DND-41 (cell line): ENCODE data around the gene SLC1A3.

Experiments
- EZH2 ChIP-seq: IDR thresholded peaks from 3 replicates; pipeline ENCODE4 v1.6.1; 2012; ENCODE audit warnings: borderline replicate concordance, low read depth, mild to moderate bottlenecking, moderate library complexity, low read length, inconsistent platforms; ENCODE audit not compliant: severe bottlenecking
- TF ChIP-seq, protein P1 (sequence below): IDR thresholded peaks from 2 replicates; pipeline ENCODE4 v1.5.1; 2012; ENCODE audit warnings: borderline replicate concordance, low read length, moderate library complexity, mild to moderate bottlenecking; ENCODE audit not compliant: poor library complexity, severe bottlenecking; ENCODE audit errors: extremely low read depth

DNA sequence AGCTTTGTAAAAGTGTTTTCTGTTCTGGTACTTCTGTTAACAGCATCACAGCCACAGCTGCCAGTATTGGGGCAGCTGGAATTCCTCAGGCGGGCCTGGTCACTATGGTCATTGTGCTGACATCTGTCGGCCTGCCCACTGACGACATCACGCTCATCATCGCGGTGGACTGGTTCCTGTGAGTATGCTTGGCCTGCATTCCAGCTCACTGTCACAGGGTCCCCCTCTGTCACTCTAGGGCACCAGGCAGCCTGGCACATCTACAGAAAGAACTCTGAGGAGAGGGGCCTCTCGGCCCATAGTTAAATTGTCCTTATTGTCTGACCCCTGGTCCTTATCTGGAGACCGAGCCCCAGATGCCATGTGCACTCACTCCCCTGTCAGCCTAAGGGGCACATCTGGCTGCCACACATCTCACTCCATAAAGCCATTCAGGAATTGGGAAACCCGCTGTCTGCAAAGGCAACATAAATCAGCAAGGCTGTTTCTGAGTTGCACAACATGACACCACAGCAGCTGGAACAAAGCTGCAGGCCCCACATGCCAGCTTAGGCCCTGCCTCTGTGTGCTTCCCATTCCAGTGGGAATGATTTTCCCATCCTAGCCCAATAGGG is 77.5 kb downstream of the SLC1A3 start:
- TF ChIP-seq, protein P1, sequence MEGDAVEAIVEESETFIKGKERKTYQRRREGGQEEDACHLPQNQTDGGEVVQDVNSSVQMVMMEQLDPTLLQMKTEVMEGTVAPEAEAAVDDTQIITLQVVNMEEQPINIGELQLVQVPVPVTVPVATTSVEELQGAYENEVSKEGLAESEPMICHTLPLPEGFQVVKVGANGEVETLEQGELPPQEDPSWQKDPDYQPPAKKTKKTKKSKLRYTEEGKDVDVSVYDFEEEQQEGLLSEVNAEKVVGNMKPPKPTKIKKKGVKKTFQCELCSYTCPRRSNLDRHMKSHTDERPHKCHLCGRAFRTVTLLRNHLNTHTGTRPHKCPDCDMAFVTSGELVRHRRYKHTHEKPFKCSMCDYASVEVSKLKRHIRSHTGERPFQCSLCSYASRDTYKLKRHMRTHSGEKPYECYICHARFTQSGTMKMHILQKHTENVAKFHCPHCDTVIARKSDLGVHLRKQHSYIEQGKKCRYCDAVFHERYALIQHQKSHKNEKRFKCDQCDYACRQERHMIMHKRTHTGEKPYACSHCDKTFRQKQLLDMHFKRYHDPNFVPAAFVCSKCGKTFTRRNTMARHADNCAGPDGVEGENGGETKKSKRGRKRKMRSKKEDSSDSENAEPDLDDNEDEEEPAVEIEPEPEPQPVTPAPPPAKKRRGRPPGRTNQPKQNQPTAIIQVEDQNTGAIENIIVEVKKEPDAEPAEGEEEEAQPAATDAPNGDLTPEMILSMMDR, result no peak
- TF ChIP-seq EZH2, result no peak
